ENCODE data around the gene LY6G6F.

The LY6G6F gene

DNA sequence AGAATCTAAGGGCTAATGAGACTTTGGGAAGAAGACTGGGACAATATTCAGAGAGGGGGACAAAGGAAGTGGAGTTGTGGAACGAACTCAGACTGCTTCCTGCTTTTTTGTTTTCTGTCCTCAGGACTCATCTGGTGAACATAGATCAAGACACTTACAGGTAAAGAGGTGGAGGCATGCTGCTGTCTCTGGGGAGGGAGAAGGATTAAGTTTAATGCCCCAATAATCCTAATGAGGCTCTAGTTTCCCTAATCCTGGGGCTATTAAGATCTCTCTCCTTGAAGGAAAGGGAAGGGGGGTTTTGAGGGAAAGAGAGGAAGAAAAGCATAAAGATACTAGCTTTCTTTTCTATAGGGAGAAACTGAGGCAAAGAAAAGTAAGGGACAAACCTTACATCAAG lies 37.8 kb downstream of the LY6G6F start:
- DNase-seq (ENCODE audit: low spot score), result no peak
- Histone ChIP-seq H3K4me3 (no peak overlapping the region), H3K27ac (no peak overlapping the region)
- TF ChIP-seq, protein P1, sequence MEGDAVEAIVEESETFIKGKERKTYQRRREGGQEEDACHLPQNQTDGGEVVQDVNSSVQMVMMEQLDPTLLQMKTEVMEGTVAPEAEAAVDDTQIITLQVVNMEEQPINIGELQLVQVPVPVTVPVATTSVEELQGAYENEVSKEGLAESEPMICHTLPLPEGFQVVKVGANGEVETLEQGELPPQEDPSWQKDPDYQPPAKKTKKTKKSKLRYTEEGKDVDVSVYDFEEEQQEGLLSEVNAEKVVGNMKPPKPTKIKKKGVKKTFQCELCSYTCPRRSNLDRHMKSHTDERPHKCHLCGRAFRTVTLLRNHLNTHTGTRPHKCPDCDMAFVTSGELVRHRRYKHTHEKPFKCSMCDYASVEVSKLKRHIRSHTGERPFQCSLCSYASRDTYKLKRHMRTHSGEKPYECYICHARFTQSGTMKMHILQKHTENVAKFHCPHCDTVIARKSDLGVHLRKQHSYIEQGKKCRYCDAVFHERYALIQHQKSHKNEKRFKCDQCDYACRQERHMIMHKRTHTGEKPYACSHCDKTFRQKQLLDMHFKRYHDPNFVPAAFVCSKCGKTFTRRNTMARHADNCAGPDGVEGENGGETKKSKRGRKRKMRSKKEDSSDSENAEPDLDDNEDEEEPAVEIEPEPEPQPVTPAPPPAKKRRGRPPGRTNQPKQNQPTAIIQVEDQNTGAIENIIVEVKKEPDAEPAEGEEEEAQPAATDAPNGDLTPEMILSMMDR (IDR thresholded peaks at IDR 0.05), result no peak

DNA sequence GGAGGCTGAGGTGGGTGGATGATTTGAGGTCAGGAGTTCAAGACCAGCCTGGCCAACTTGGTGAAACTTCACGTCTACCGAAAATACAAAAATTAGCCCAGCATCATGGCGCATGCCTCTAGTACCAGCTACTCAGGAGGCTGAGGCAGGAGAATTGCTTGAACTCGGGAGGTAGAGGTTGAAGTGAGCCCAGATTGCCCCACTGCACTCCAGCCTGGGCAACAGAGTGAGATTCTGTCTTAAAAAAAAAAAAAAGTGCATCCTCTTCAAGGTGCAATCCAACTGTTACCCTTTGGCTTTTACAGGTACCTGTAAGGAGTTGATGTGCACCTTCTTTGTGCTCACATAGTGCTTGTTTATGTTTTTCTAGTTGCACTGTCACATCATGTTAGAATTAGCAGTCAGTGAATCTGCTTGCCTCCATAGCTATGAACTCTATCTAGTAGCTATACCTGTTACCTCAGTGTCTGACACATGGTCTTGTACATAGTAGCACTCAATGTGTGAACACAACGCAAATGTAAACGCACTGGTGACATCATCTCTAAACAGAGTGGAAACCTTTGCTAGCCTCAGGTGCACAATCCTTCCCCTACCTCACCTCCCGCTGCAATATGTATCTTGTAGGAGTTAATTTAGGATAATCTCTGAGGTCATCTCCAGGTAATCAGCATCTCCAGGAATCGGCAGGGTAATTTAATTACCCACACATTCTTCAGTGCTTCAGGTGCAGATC lies 42.8 kb downstream of the LY6G6F start:
- no peak for DNase-seq (ENCODE audit: low spot score)
- TF ChIP-seq, protein P1 (IDR thresholded peaks at IDR 0.05), result no peak
- H3K27ac ChIP-seq, result no peak overlapping the region
- no peak overlapping the region for H3K4me3 ChIP-seq

DNA sequence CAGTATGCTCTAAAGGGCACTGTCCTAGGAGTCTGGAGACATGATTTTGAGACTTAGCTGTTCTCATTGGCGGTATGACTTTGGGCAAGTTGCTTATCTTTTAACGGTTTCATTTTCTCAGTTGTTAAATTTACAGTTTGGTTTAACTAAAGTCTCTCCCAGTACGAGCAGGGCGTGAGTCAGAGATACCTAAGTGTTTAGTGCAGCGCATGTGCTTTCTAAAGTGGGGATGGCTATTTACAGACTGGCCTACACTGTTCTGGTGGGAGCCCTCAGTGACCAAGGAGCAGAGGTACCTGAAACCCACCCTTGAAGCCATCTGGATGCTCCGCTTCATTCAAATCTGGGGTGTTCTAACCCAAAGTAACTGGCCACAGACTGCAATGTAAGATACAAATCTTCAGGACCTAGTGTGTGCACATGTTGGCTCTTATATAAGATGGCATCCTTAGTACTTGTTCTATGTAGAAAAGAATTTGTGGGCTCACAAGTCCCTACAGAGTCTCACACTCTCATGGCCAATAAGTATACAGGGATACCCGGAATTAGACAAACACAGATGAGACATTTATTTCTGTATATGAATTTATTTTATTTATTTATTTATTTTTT lies 43.9 kb downstream of the LY6G6F start:
- TF ChIP-seq, protein P1 (IDR thresholded peaks at IDR 0.05), result no peak
- no peak for DNase-seq (ENCODE audit: low spot score)
- H3K4me3 ChIP-seq, result no peak overlapping the region
- H3K27ac ChIP-seq, result no peak overlapping the region

DNA sequence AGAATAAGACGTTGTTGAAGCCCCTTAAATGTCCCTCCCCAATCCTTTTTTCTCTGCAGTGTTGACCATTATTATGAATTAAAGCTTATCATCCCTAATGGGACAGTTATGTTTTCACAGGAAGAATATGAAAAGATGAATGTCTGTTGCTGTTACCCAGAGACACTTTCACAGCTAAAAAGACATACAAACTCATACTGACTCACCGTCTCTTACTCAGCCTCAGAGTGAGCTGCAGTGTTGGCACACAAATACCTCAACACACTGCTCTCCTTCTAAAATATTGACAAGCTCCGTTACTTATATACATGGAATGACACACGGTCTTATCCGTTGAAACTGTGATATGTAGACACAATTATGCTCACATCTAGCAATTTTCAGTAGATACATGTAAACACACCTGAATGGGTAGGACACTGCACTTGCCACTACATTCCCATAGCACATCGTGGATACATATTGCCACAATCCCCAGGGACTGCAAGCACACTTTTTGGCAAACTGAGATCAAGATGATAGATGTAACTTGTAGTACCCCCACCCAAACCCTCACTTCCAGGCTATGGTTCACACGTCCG lies 46.2 kb downstream of the LY6G6F start:
- H3K4me3 ChIP-seq, result no peak overlapping the region
- TF ChIP-seq, protein P1 (IDR thresholded peaks at IDR 0.05), result no peak
- H3K27ac ChIP-seq, result no peak overlapping the region
- no peak for DNase-seq (ENCODE audit: low spot score)

DNA sequence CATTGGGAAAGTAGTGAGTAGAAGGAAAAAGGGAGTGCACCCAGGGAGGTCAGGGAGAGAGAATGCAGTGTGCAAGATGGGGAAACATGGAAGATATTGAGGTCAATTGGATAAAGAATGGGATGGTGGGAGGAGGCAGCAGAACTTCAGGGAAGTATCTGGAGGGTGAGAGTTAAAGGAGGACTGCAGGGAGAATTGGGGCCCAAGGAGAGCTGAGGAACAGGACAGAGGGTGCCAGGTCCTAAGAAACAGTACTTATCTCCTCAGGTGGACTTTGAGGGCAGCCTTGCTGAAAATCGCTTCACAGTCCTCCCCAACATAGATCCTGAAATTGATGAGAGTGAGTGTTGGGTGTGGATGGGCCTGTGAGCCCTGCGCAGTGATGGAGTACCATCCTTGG lies 51.6 kb downstream of the LY6G6F start:
- Histone ChIP-seq H3K27ac (no peak overlapping the region), H3K4me3 (no peak overlapping the region)
- TF ChIP-seq, protein P1 (IDR thresholded peaks at IDR 0.05), result no peak
- DNase-seq (ENCODE audit: low spot score), result no peak

Data from coronary artery (tissue), 2 donors.